DMS153 (cell line): Measurements from ENCODE around the gene RPP25L.
A peak's percentile ranks its signal among the peaks of the same experiment; 100 is the strongest.

Experiments used
- DNase-seq: peaks from one replicate; lab custom pipeline; 2025; lab: John Stamatoyannopoulos, UW

RPP25L gene

DNA sequence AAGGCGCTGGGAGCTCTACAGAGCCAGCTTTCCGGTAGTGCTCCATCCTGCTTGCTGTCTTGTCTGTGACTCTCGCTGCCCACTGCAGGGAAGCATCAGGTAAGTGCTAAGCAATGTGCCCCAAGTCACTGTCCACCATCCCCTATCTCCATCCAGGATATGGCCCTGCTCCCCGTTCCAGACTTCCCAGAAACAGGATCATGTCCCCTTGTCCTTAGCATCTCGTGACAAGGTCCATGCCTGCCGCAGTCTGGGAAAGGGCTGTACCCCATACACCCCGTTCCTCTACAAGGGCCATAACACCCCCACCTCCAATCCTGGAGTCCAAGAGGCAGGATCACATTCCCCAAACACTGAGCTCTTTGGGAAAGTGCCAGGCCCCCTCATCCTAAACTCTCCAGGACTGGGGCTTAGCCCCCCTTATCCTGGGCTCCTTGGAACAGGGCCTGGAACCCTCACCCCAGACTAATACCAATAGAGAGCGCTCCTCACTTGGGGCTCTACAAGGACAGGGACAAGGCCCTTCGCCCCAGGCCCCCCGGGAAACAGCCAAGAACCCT, 566 bp downstream of the RPP25L start:
- no peak for DNase-seq

DNA sequence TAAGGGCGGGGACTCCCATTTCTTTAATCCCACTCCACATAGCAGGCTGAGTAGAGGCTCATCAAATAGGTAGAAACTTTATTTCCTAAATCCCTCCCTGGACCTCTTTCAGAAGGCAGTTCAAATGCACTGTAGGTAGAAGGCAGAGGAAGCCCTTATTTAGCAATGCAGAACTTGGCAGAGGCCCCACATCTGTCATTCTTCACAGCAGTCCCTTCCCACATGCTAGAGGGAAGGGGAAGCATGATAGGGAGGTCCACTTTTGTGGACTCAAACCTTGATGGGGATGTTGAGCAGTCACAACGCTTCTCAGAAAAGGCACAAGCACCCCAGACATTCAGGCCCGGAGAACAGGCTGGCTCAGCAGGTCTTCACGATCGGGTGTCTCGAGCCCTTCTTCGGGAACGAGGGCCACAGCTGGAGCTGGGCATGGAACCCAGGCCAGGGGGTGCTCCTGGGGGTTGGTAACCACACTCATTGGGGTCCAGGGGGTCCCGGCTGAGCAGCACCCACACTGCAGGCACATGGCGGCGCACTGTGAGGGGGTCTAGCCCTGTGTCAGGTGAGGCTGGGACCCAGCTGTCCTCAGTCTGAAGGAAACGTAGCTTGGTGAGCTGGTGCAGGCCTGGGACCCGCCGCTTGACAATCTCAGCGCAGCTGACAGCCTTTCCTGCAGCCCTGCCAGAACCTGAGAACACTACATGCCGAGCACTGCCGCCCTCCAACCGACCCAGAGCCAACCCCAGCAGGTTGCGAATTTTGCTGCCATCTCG, 1.3 kb downstream of the RPP25L start:
- no peak for DNase-seq

DNA sequence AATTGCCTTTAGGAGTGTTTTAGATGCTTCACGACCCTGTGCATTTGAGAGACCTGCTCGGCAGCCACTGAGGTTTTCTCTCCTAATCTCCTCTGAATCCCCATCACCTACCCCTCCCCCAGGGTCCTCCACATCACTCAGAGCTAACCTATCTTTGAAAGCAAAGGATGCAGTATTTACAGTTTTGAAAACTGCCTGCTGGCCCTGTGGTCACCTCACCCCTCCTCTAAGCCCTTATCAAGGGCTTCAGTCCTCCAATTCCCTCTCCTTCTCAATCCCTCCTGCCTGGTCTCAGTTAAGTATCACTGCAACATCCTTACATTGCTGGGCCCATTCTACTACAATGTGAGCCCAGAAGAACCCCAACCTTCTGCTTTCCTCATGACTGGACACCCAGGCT, 4.6 kb downstream of the RPP25L start:
- DNase-seq = no peak

DNA sequence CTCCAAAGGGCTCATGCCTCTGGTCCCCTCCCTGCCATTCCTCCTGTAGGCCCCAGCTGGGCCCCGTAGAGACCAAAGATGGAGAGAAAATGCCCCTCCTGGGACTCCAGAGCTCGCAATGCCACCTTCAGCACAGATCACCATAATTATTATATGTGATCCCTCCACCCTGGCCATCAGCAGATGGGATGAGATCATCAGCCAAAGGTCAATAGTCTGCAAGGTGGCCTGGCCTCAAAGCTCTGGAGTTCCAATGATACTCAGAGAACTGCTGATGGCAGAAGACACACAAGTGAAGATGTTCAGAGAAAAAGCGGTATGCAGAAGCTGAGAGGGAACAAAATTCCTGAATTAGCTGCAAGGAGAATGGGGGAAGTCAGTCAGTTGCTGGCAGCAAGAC, 5.0 kb downstream of the RPP25L start:
- DNase-seq = no peak

DNA sequence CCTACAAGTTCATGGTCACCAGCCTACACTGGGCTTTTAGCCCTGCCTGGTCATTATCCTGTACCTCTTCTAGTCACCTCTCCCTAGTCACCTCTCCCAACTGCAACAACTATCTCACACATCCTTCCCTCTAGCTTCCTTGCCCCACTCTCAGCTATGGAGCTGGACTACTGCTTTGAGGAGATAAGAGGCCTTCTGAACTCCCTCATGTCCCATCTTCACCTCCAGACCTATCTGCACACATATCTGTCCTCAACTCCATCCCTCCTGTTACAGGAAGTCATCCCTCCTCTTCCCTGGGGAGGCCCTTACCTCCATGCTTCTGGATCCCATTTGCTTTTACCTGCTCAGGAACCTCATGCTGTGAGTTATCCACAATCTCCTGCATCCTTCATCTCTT, 5.7 kb downstream of the RPP25L start:
- DNase-seq = no peak

DNA sequence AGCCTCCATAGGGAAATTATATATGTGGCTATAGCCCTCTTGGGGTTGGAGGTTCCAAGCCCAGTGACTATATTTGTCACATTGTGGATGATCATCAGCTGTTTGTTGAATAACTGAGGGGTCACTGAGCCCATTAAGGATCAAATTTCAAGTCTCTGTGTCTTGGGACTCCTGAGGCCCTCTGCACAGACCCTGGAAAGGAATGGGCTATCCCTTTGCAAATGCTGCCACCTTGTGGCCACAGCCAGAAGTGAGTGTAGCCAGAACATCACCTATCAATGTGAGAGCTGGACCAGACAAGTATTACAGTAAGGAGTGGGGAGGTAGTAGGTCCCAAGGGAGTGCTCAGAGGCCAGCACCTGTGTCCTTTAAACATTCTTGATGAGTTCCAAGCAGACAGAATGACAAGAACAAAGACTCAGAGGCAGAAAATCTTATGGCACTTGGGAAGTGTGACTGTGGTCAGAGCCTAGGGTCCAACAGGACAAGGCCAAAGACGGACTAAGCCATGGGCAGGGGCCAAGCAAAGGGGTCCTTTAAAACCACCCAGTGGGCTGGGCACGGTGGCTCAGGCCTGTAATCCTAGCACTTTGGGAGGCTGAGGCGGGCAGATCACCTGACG, 8.2 kb downstream of the RPP25L start:
- peak; percentile 23 for DNase-seq

DNA sequence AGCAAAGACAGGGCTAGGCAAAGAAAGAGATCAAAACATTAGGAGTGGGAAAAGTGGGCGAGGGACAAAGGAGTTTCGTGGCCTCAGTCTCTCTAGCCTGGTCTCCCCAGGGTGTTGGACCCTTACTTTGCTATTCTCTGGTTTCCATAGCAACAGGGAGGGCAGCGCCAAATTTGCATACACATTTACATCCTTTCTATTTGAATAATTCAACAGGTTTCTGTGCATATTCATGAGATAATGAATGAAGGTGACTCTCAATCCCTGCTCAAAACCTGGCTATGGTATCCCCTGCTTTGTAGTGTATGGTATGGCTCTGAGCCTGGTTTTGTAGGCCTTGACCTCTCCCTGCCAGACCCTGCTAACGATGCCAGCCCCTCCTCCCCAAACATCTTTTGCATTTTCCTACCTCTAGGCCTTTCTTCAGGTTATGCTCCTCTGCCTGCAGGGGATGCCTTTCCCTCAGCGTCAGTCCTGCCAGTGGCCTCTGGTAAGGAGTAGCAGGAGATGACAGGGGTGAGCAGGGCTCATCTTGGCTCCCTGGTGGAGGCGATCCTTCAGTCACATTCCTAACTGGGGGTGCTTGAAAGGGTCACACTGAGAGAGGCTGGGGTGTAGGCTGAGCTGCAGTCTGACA, 9.8 kb downstream of the RPP25L start:
- no peak for DNase-seq

DNA sequence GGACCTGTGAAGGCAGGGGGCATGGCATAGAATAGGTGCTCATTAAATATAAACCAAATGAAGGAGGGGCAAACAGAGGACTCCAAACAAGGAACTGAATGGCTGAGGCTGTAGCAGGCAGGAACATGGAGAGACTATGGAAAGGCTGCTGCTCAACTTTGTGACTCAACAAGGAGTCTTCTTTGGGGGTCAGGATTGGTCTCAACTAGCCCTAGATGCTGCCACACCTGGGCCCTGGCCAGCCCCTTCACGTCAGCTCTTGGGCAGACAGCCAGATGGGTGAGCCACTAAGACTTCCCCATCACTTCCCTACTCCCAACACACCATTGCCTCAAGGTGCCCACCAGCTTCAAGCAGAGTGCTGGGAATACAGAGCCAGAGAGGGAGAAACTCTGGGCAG, 11.0 kb downstream of the RPP25L start:
- no peak for DNase-seq

DNA sequence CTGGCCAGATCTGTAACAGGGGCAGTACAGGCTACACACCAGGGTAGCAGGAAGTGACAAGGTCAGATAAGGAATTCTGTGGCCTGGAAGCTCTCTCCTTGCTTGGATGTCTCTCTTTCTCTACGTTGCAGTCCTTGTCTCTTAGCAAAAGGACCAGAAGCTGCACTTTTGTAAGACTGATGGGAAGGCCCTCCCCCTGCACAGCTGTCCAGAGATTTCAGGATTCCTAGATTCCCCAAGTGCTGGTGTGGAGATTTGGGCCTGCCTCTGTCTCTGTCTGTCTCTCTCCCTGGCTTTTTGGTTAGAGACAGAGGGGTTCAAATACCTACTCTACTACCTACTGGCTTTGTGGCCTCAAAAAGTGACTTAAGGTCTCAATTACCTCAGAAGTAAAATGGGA, 12.4 kb downstream of the RPP25L start:
- DNase-seq = no peak

DNA sequence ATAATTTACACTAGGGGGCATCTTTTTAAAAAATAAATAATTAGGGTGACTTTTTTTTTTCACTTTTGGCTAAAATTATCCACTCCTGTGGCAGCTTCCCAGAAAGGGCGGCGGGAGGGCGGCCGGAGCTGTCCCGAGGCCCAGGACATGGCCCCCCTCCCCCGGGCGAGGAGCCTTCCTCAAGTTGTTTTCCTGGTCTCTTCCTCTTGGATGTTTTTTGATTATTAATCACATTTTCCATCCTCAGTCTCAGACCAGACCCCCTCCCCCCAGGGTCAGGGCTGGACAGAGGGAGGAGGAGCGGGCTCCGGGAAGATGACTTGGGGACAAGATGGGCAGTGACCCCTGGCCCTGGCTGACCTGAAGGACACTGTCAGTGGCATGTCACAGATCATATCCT, 17.7 kb downstream of the RPP25L start:
- DNase-seq = no peak

DNA sequence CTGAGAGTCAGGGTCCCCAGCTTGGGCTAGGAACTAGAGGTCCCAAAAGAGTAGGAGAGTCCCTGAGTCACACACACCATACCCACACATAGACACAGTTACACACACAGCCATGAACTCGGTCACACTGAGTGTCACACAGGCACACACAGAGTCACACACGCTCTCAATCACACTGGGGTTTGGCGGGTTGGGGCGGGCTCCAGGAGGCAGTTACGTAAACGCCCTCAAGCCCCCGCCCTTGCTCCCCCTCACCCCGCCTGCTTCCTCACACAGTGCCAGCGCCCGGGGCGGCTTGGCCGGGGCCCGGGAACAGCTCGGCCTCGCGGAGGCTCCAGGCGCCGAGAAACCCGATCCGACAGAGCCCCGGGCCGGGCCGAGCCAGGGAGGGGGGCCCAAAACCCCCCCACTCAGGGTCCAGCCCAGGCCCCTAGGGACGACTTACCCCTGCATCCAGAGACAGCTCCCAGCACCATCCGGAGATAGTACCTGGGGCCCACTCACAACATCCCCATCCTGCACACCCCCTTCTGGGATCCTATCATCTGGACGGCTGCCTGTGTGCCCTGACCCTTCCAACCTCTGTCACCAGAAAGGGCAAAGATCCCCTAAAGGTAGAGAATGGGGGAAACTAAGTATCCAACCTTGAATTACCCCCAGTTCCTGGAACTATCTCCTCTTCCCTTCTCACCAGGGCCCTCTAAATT, 18.8 kb downstream of the RPP25L start:
- no peak for DNase-seq

DNA sequence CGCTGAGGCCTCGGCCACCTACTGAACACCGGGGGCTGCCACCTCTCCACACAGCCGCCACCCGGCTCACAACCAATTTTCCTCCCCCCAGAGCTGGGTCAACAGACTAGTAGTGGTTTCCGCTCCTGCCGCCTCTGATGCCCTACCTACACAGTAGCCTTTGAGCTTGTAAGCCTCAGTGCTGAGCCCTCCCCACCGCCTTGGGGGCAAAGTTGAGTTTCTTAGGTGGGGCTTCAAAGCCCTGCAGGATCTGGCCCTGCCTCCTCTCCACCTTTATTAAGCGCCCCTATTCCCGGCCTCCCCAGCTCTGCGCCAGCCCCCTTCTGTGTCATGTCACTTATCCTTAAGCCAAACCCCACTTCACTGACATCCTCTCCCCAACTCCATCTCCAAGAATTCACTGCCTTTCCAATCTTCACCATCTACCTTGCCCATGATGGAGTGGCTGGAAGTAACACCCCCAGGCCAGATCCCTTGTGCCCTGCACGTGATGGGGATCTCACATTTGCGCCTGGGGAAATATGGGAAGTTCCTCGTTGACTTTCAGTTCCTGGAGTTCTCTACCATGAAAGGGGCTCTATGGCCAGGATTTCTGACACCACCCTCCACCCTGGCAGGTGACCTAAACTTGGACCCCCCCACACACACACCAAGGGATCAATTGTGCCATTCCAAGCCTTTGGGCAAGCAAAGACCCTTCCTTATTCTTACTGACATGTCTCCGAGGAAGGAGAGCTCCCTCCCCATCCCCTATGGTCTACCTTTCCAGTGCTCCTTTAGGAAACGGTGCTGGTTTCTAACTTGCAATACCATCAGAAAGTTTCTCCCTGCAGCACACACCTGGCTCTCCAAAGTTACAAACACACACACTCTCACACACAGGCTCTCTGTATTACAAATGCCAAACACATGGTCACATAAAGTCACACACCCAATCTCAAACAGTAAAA, 19.7 kb downstream of the RPP25L start:
- no peak for DNase-seq

DNA sequence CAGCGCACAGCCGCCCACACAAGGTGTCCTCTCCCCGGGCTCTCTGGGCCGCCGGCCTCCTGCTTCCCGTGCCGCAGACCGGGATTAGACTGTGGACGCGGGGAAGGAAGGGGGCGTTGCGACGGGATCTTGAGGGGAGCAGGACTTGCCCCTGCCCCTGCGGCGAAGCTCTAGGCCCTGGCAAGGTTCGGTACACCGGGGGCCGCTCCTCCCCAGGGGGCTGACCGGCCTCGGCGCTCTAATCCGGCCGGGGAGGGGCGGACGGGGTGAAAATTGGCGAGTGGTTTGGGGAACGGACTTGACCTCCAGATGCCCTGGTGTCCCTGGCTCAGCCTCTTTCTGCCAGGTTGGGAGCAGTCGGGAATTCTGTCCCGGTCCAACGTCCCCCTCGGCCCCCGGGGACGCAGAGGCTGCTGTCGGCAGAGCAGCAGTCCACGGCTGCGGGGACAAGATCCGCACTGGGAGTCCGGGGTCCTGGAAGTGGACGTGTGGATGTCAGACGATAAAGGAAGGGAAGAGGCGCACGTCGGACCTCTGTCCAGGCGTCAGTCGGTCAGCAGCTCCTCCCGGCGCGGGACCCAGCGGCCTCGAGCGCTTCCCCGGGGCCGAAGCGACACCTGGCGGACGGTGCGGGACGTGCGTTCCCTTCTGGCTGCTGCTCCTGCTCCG, 20.5 kb downstream of the RPP25L start:
- peak; percentile 13 for DNase-seq

DNA sequence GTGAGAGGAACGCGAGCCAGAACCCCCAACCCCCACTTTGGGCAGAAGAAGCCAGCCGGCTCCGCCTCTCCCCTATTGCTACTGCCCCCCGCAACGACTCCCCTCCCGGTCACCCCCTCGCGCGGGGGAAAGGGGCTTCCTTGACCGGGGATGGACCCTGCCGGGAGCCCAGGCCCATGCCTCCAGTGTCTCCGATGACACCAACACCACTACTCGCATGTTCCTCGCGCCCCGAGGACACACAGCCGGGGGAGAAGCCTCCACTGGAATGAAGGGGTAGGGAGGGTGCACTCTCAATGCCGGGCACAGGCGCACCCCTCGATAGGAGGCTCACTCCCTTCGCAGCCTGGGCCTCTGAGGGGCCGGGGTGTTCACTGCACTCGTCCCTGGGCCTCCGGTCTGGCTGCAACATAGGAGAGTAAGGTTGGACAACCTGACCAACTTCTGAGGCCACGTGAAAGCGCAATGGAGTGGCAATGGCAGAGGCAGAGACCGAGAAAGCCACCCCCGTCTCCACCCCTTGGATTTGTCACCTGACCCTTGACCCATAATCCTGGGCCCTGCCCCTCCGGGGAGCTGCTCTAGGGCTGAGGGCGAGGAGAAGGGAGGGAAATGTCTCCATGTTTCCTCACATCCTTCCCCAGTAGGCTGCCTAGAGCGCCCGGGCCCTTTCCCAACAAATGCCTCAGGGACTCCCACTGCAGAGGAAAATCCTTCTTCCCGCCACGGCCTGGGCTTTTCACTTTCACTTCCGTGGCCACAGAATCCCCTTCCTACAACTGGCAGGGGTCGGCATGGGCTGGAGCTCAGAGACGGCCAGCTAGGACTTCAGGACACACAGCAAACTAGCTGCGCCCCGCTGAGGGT, 21.3 kb downstream of the RPP25L start:
- no peak for DNase-seq

DNA sequence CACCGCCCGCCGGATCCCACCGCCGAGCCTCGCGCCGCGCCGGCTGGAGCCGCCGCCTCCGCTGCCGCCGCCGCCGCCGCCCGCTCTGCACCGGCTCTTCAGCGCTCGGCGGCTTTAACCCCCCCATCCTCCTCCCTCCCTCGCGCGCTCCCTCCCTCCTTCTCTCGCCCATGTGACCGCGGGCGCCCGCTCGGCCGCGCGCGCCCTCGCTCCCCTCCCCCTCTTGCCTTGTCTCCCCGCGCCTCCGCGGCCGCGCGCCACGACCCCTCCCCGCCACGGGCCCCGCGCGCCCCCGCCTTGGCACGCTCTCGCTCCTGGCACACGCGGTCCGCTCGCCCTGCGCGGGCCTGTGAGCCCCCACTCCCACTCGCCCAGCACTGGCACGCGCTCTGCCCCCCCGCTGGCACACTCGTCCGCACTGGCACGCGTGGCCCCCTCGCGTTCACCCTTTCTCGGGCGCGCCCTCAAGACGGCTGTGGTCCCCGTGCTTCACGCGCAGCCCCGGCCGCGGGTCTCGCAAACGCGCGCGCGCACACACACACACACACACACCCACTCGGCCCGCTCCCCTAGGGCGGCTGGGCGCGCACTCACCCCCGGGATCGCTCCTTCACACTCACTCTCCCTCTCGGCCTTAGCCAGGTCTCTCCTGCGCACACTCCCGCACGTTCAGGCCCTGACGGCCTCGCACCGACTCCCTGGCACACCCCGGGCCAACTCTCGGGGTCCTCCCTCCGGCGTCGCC, 22.1 kb downstream of the RPP25L start, which contains the start of gene CNTFR:
Gene CNTFR (minus strand): TSS at position 89 of the 745 bp plus-strand sequence. CDS start 20,743 bp downstream, outside the sequence.
- DNase-seq = no peak

DNA sequence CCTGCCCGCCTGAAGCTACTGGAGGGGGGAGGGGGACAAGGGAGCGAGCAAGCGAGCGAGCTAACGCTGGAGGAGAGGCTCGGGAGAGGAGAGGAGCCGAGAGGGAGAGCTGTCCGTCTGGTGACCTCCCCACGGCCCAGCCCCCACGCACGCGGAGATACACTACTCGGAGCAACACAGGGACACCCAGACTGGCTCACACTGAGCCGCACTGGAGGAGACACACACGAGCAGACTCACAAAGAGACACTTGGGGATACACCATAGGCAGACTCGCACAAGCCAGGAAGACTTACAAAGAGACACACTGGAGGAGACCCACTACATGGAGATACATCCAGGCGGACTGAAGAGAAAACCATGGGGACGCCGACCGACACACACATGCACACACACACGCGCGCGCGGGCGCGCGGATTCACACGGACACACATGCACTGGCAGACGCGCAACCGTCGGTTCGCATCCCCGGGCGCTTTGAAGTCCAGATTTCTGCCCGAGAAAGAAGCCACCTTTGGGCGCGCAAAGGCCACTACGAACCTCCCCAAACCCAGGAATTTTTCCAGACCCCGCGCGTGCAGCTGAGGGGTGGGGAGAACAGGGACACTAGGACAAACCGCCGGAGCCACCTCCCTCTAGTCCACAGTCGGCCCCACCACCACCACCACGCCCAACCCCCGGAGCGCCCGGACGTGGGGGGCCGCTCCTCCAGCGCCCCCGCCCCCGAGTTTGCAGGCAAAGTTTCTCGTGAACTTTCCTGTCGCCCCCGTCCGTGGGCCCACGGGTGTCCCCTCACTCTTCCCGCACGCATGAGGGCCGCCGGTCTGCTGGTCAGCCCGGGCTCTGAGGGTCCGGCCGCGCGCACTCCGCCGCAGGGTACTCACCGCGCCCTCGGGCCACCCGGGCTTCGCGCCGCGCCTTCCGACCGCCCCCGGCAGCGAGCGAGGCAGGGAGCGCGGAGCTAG, 22.9 kb downstream of the RPP25L start:
- no peak for DNase-seq

DNA sequence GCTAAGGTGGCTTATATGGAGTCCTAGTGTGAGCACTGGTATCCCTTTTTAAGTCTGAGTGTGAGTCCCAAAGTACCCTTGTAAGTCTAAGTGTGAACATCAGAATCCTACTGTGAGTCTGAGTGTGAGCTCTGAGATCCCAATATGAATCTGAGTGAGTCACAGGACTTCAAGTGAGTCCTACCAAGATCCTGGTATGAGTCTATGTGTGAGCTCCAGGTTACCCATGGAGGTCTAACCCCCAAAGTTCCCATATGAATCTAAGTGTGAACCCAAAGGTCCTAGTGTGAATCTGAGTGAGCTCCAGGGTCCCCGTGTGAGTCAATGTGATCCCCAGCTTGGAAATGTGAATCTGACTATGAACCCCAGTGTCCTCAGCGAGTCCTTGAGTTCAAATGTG, 24.6 kb downstream of the RPP25L start:
- no peak for DNase-seq
